GM21423 (cell line): ENCODE results near the gene GPR161.

Source experiments
- ATAC-seq: cut with Tn5 transposase; IDR thresholded peaks from one replicate; pipeline ENCODE4 v1.9.1; 2021; ENCODE audit warnings: mild to moderate bottlenecking, moderate library complexity; ENCODE audit not compliant: unreplicated experiment

GPR161 gene

GRCh38 chr1:168148916-168149315, 12.2 kb upstream of the GPR161 start:
- peak; percentile 54 for ATAC-seq

- no peak for ATAC-seq
Measured at GRCh38 chr1:168146626-168147025, 9.9 kb upstream of the GPR161 start.

GRCh38 chr1:168146160-168146539, 9.4 kb upstream of the GPR161 start:
- ATAC-seq: no peak

- peak; percentile 78 for ATAC-seq
Measured at GRCh38 chr1:168145184-168146159, 8.7 kb upstream of the GPR161 start.

GRCh38 chr1:168141871-168142385, 5.2 kb upstream of the GPR161 start:
- ATAC-seq: no peak

- no peak for ATAC-seq
Measured at GRCh38 chr1:168139070-168139469, 2.3 kb upstream of the GPR161 start.

GRCh38 chr1:168138134-168138533, 1.4 kb upstream of the GPR161 start:
- no peak for ATAC-seq

- ATAC-seq: no peak
Measured at GRCh38 chr1:168137515-168137821, 738 bp upstream of the GPR161 start.

GRCh38 chr1:168135921-168136708, 615 bp downstream of the GPR161 start:
- no peak for ATAC-seq

GRCh38 chr1:168135116-168135920, 1.4 kb downstream of the GPR161 start:
- no peak for ATAC-seq

- ATAC-seq: no peak
Measured at GRCh38 chr1:168134642-168135041, 2.1 kb downstream of the GPR161 start.

- no peak for ATAC-seq
Measured at GRCh38 chr1:168134132-168134531, 2.6 kb downstream of the GPR161 start.

- no peak for ATAC-seq
Measured at GRCh38 chr1:168129933-168130332, 6.8 kb downstream of the GPR161 start.

GRCh38 chr1:168127503-168127902, 9.2 kb downstream of the GPR161 start:
- ATAC-seq: no peak

GRCh38 chr1:168125051-168125450, 11.7 kb downstream of the GPR161 start:
- ATAC-seq: no peak

- no peak for ATAC-seq
Measured at GRCh38 chr1:168121401-168122011, 15.2 kb downstream of the GPR161 start.

GRCh38 chr1:168119750-168120149, 17.0 kb downstream of the GPR161 start:
- no peak for ATAC-seq

- no peak for ATAC-seq
Measured at GRCh38 chr1:168116327-168116799, 20.4 kb downstream of the GPR161 start.

- no peak for ATAC-seq
Measured at GRCh38 chr1:168114845-168115244, 21.9 kb downstream of the GPR161 start.

- no peak for ATAC-seq
Measured at GRCh38 chr1:168112673-168113305, 23.9 kb downstream of the GPR161 start.
